GM18907 (cell line): ENCODE results near the gene SPACDR.

Source experiments
- ATAC-seq: cut with Tn5 transposase; IDR thresholded peaks from one replicate; pipeline ENCODE4 v1.9.1; 2021; ENCODE audit warnings: mild to moderate bottlenecking, moderate library complexity; ENCODE audit not compliant: unreplicated experiment

The SPACDR gene

GRCh38 chr7:100437150-100438100 lies 26.6 kb downstream of the SPACDR start:
- ATAC-seq = no peak

GRCh38 chr7:100435401-100436304 lies 28.4 kb downstream of the SPACDR start:
- ATAC-seq = peak; percentile 28

GRCh38 chr7:100434297-100435144 lies 29.5 kb downstream of the SPACDR start:
- no peak for ATAC-seq

GRCh38 chr7:100433592-100434296 lies 30.3 kb downstream of the SPACDR start:
- ATAC-seq = no peak

GRCh38 chr7:100433276-100433591 lies 30.8 kb downstream of the SPACDR start:
- ATAC-seq = no peak

GRCh38 chr7:100432621-100433275 lies 31.3 kb downstream of the SPACDR start:
- ATAC-seq = no peak

GRCh38 chr7:100432053-100432452 lies 32.0 kb downstream of the SPACDR start:
- no peak for ATAC-seq

GRCh38 chr7:100431286-100431735 lies 32.7 kb downstream of the SPACDR start:
- no peak for ATAC-seq

- ATAC-seq = peak; percentile 1
Observed at GRCh38 chr7:100430493-100431285, 33.4 kb downstream of the SPACDR start.

- peak; percentile 45 for ATAC-seq
Observed at GRCh38 chr7:100429637-100430492, 34.2 kb downstream of the SPACDR start, which contains the start of gene MEPCE. Gene MEPCE (plus strand): TSS chr7:100429831. CDS start chr7:100430019, 188 bp downstream.

GRCh38 chr7:100428967-100429636 lies 35.0 kb downstream of the SPACDR start:
- peak; percentile 51 for ATAC-seq

- ATAC-seq = peak; percentile 46
Observed at GRCh38 chr7:100428199-100428966, 35.7 kb downstream of the SPACDR start, which contains the start of gene ZCWPW1. Gene ZCWPW1 (minus strand): TSS chr7:100428703. CDS start chr7:100420649, 8,054 bp downstream.

GRCh38 chr7:100427762-100428198 lies 36.3 kb downstream of the SPACDR start:
- no peak for ATAC-seq

- ATAC-seq = no peak
Observed at GRCh38 chr7:100426516-100426915, 37.5 kb downstream of the SPACDR start.

- no peak for ATAC-seq
Observed at GRCh38 chr7:100425347-100425746, 38.7 kb downstream of the SPACDR start.

- ATAC-seq = no peak
Observed at GRCh38 chr7:100423315-100423714, 40.7 kb downstream of the SPACDR start.
